Fibroblast of lung (primary cell): ENCODE data around the gene HLA-A. TPM values are rescaled to one million over a fixed set of nuclear protein-coding genes. Genes with fewer than 3 reads are reported as not detected.

ENCODE experiments used
- DNase-seq, 2 donors: peaks; one replicate each; pipeline versions ENCODE4 v3.0.0 to v3.0.0-alpha.2; 2010; ENCODE audit warnings: low read depth in 2 of 2
- H2AFZ ChIP-seq: 2 replicates; pipeline ENCODE4 v1.5.1; 2012; ENCODE audit warnings: low read length, control low read depth, inconsistent platforms
- H3K27ac ChIP-seq: 2 replicates; pipeline ENCODE4 v1.5.1; 2011; ENCODE audit warnings: low read length, control low read depth; ENCODE audit not compliant: insufficient read depth
- H3K27me3 ChIP-seq: 2 replicates; pipeline ENCODE4 v1.5.1; 2011; ENCODE audit warnings: mild to moderate bottlenecking, low read length; ENCODE audit not compliant: control insufficient read depth, insufficient read depth
- H3K36me3 ChIP-seq: 2 replicates; pipeline ENCODE4 v1.5.1; 2011; ENCODE audit warnings: low read length; ENCODE audit not compliant: control insufficient read depth, insufficient read depth
- H3K4me1 ChIP-seq: 2 replicates; pipeline ENCODE4 v1.5.1; 2011; ENCODE audit warnings: low read length; ENCODE audit not compliant: control insufficient read depth, insufficient read depth; ENCODE audit errors: extremely low read depth
- H3K4me2 ChIP-seq: 2 replicates; pipeline ENCODE4 v1.5.1; 2011; ENCODE audit warnings: low read length, control low read depth; ENCODE audit not compliant: insufficient read depth; ENCODE audit errors: extremely low read depth
- H3K4me3 ChIP-seq, 4 experiments: fragments of 200-600 bp in 1 of 4; sonication (generic) in 1 of 4; replicated peaks in 1 of 4; 2 replicates each; pipeline ENCODE4 v1.5.1; 2011 to 2016; ENCODE audit warnings: low read length in 4 of 4, low read depth in 3 of 4, mild to moderate bottlenecking in 3 of 4, control low read depth in 2 of 4, inconsistent platforms in 1 of 4, mixed read lengths in 1 of 4; ENCODE audit not compliant: insufficient read depth in 1 of 4; ENCODE audit errors: control extremely low read depth in 1 of 4
- H3K79me2 ChIP-seq: 2 replicates; pipeline ENCODE4 v1.5.1; 2012; ENCODE audit warnings: mild to moderate bottlenecking, low read length, inconsistent platforms; ENCODE audit not compliant: control insufficient read depth, insufficient read depth
- H3K9ac ChIP-seq: 2 replicates; pipeline ENCODE4 v1.5.1; 2011; ENCODE audit warnings: mild to moderate bottlenecking, low read length, control low read depth; ENCODE audit not compliant: insufficient read depth
- H3K9me3 ChIP-seq: 2 replicates; pipeline ENCODE4 v1.5.1; 2012; ENCODE audit warnings: low read depth, low read length; ENCODE audit not compliant: control insufficient read depth, insufficient read depth
- H4K20me1 ChIP-seq: 2 replicates; pipeline ENCODE4 v1.5.1; 2011; ENCODE audit warnings: low read length; ENCODE audit not compliant: control insufficient read depth, insufficient read depth; ENCODE audit errors: extremely low read depth
- EZH2 ChIP-seq: IDR thresholded peaks from 2 replicates; pipeline ENCODE4 v1.5.1; 2012; ENCODE audit warnings: low read length, control low read depth, mild to moderate bottlenecking; ENCODE audit errors: missing control alignments
- polyA plus RNA-seq, 2 donors: library from polyadenylated mRNA; depleted of rRNA in 1 of 2; stranded (reverse) in 1 of 2; unstranded in 1 of 2; fragments of >200 nt; gene quantifications; 2 replicates each; pipeline ENCODE4 v1.2.1, GENCODE V29; 2011 to 2012; ENCODE audit warnings: missing spikeins in 1 of 2
- total RNA-seq: library from RNA; depleted of rRNA; stranded (reverse); fragments of >200 nt; gene quantifications from 2 replicates; pipeline ENCODE4 v1.2.1, GENCODE V29; 2014
- TF ChIP-seq, protein P1 (sequence below), 2 donors: IDR thresholded peaks in 1 of 2; conservative IDR thresholded peaks in 1 of 2; 1 replicate in 1 of 2; 2 replicates in 1 of 2; pipeline ENCODE4 v1.5.1; 2011 to 2012; ENCODE audit warnings: low read length in 2 of 2, control low read depth in 1 of 2, inconsistent platforms in 1 of 2, low read depth in 1 of 2, mild to moderate bottlenecking in 1 of 2

Gene HLA-A
- total and polyA plus RNA-seq, 2 donors (not counting 1 experiment from before 2014, with no cell fraction given): 272 to 666 TPM

GRCh38 chr6:29908710-29909109 lies 33.6 kb upstream of the HLA-A start:
- Histone ChIP-seq H3K27ac (no peak overlapping the region), H3K79me2 (no peaks in the 10 kb centered on the region), H3K36me3 (no peaks in the 10 kb centered on the region), H3K27me3 (no peaks in the 10 kb centered on the region), H3K4me3 (no peak overlapping the region), H4K20me1 (no peaks in the 10 kb centered on the region), H2AFZ (no peak overlapping the region), H3K4me1 (no peaks in the 10 kb centered on the region), H3K9me3 (no peaks in the 10 kb centered on the region), H3K4me2 (no peak overlapping the region), H3K9ac (no peak overlapping the region)
- no peak for DNase-seq
- TF ChIP-seq, protein P1, sequence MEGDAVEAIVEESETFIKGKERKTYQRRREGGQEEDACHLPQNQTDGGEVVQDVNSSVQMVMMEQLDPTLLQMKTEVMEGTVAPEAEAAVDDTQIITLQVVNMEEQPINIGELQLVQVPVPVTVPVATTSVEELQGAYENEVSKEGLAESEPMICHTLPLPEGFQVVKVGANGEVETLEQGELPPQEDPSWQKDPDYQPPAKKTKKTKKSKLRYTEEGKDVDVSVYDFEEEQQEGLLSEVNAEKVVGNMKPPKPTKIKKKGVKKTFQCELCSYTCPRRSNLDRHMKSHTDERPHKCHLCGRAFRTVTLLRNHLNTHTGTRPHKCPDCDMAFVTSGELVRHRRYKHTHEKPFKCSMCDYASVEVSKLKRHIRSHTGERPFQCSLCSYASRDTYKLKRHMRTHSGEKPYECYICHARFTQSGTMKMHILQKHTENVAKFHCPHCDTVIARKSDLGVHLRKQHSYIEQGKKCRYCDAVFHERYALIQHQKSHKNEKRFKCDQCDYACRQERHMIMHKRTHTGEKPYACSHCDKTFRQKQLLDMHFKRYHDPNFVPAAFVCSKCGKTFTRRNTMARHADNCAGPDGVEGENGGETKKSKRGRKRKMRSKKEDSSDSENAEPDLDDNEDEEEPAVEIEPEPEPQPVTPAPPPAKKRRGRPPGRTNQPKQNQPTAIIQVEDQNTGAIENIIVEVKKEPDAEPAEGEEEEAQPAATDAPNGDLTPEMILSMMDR (conservative IDR thresholded peaks at IDR 0.05 in 1 of 2, IDR thresholded peaks at IDR 0.05 in 1 of 2; ENCODE audit: low read depth in 1 of 2, low read length in 2 of 2): no peak
- no peak for TF ChIP-seq EZH2

GRCh38 chr6:29909985-29910384 lies 32.3 kb upstream of the HLA-A start:
- Histone ChIP-seq H3K4me3 (no peak overlapping the region), H3K9me3 (no peaks in the 10 kb centered on the region), H3K4me2 (no peak overlapping the region), H4K20me1 (no peaks in the 10 kb centered on the region), H3K79me2 (no peaks in the 10 kb centered on the region), H3K4me1 (no peaks in the 10 kb centered on the region), H3K9ac (no peak overlapping the region), H3K36me3 (no peaks in the 10 kb centered on the region), H2AFZ (no peak overlapping the region), H3K27ac (no peak overlapping the region), H3K27me3 (no peaks in the 10 kb centered on the region)
- DNase-seq: no peak
- TF ChIP-seq, protein P1 (conservative IDR thresholded peaks at IDR 0.05 in 1 of 2, IDR thresholded peaks at IDR 0.05 in 1 of 2; ENCODE audit: low read depth in 1 of 2, low read length in 2 of 2): no peak
- no peak for TF ChIP-seq EZH2

DNA sequence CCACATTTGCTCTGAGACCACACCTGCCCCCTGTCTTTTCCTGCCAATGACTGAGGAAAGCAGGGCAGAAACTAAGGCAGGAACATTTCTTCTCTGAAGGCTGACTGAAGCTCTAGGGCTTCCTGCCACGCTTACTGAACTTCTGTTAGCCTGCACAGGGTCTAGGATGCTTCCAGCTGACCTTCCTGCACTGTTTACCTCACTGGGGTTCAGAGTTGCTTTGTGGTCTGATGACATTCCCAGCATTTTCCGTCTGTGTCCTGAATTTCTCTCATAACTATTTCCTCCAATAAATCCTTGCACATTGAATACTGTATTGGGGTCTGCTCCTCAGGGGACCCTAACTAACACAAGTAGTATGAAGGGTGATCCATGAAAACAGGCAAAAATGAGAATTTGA lies 29.5 kb upstream of the HLA-A start:
- no peak overlapping the region for H3K27ac ChIP-seq
- H2AFZ ChIP-seq: no peak overlapping the region
- H3K36me3 ChIP-seq: no peaks in the 10 kb centered on the region
- H3K4me2 ChIP-seq: no peak overlapping the region
- H3K4me1 ChIP-seq: no peaks in the 10 kb centered on the region
- no peak for TF ChIP-seq EZH2
- TF ChIP-seq, protein P1 (conservative IDR thresholded peaks at IDR 0.05 in 1 of 2, IDR thresholded peaks at IDR 0.05 in 1 of 2; ENCODE audit: low read depth in 1 of 2, low read length in 2 of 2): no peak
- H3K79me2 ChIP-seq: no peaks in the 10 kb centered on the region
- H3K9ac ChIP-seq: no peak overlapping the region
- DNase-seq: no peak
- H3K4me3 ChIP-seq: no peak overlapping the region
- no peaks in the 10 kb centered on the region for H4K20me1 ChIP-seq
- no peaks in the 10 kb centered on the region for H3K9me3 ChIP-seq
- H3K27me3 ChIP-seq: no peaks in the 10 kb centered on the region
